HG02610 (cell line): Measurements from ENCODE around the gene TADA2A.
"Not testable (repeated sequence)": the region's sequence is repeated elsewhere in the genome, so short reads cannot be mapped to it uniquely, and the experiment has no call there.

Source experiments
- ATAC-seq: cut with Tn5 transposase; IDR thresholded peaks from one replicate; pipeline ENCODE4 v1.9.1; 2021; ENCODE audit warnings: mild to moderate bottlenecking, moderate library complexity; ENCODE audit not compliant: unreplicated experiment

Gene TADA2A

DNA sequence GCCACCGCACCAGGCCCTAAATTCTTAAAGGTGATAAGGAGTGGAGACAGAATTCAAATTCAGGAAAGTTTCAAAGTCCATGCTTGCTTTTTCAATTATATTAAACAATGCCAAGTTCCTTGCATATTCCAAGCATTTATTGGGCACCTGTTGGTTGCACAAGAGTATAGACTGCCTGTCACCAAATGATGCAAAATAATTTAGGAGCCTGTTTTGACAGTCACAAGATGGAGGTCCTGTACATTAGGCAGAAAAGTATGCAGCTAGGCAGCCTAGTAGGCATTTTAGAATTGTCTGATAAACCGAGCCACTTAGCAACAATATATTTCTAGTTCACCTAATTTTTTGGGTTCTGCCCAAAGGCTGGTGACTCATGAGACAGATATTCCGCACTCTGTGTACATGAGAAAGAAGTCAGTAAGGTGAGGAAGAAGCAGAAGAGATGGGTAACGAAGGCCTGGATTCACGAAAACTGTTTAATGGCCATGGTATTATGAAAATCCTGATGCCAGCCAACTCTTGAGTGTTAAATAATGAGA is 7.4 kb upstream of the TADA2A start:
- no peak for ATAC-seq

DNA sequence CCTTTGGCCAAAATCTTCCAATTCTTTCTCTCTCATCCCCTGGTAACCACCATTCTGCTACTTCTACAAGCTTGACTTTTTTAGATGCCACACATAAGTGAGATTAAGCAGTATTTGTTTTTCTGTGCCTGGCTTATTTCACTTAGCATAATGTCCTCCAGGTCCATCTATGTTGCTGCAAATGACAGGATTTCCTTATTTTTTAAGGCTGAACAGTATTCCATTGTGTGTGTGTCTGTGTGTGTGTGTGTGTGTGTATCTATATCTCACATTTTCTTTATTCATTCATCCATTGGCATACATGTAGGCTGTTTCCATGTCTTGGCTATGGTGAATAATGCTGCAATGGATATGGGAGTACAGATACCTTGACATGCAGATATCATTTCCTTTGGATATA is 6.2 kb upstream of the TADA2A start:
- no peak for ATAC-seq

DNA sequence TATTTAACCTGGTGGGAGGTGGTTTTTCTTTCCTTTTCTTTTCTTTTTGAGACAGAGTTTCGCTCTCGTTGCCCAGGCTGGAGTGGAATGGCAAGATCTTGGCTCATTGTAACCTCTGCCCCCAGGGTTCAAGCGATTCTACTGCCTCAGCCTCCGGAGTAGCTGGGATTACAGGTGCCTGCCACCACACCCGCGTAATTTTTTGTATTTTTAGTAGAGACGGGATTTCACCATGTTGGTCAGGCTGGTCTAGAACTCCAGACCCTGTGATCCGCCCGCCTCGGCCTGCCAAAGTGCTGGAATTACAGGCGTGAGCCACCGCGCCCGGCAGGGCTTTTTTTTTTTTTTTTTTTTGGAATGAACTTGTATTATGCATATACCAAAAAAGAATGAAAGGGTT is 1.2 kb upstream of the TADA2A start:
- ATAC-seq, result not testable (repeated sequence)

DNA sequence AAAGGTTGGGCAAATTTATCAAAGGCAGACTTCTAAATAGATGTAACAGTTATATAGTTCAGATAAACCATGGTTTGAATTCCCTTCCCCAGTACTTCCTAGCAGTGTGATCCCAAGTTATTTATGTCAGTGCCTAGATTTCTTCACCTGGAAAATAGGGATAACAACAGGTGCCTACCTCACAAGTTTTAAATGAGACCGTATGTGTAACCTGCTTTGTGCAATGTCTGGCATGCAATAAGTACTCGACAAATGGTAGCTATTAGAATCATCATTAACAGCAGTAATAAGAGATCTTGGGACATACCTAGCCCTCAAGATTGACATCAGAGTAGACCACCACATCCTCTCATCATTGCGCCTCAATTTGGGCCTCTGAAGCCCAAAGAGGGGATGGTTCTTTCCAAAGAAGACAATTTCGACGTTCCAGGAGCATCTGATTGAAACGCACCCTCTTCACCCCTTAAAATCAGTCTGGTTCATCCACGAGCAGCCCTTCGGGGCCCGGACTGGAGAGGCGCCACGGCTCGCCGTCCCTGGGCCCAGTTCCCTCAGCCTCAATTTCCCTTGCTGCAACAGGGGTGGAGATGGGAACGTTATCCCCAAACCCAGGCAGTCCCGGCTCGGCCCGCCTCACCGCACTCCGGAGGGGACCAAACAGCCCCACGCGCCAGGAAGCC is 591 bp upstream of the TADA2A start:
- ATAC-seq, result peak; percentile 21

DNA sequence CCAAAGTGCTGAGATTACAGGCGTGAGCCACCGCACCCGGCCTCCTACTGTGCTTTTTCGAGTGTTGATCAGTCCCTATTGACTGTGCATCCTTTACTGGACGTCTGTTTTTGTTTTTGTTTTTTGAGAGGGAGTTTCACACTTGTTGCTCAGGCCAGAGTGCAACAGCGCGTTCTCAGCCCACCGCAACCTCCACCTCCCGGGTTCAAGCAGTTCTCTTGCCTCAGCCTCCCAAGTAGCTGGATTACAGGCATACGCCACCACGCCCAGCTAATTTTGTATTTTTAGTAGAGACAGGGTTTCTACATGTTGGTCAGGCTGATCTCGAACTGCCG is 1.4 kb downstream of the TADA2A start:
- ATAC-seq, result not testable (repeated sequence)

DNA sequence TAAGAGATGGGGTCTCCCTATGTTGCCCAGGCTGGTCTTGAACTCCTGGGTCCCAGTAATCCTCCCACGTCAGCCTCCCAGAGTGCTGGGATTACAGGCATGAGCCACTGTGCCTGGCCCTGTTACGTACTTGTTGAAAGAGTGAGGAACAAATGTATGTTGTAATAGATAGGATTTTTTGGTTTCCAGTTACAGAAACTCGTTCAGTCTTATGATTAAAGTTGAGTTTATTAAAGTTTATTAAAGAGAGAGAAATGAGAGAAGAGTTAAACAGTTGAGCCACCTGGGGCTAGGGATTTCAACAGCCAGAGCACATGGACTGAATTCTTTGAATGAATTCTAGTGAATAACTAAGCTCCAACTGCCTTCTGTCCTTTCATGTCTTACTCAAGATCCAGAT is 3.7 kb downstream of the TADA2A start:
- no peak for ATAC-seq

DNA sequence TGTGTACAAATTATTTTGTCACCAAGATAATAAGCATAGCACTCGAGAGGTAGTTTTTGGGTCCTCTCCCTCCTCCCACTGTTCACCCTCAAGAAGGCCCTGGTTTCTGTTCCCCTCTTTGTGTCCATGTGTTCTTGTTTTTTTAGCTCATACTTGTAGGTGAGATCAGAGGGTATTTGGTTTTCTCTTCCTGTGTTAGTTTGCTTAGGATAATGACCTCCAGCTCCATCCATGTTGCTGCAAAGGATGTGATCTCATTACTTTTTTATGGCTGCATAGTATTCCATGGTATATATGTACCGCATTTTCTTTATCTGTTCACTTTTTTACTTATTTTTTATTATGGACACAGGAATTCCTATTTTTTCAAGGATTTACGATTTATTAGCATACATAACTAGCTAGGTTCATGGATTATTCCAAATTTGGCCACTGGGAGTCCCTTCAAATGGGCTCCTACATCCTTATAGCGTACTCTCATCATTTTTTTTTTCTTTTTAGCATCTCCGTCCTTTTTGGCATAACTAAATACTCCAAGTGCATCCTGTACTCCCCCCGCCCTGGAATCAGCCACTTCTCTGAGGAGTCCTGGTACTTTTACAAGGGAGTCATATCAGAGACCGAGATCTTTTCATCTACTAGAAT is 7.3 kb downstream of the TADA2A start:
- ATAC-seq, result no peak

DNA sequence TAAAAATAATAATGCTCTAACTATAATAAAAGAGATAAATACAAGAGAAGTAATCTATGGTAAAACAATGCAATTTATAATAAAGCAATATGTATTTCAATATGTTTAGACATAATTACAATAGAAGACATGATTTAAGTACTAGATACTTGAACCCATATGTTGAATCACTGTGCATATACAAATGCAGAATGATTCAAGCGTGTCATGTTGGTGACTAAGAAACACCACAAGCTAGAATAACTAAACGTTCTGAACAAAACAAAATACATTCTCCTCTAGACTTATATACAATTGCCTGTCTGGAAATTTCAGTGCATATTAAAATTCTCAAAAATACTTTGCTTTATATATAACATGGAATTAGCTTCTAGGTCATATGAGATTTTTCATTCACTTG is 11.2 kb downstream of the TADA2A start:
- no peak for ATAC-seq

DNA sequence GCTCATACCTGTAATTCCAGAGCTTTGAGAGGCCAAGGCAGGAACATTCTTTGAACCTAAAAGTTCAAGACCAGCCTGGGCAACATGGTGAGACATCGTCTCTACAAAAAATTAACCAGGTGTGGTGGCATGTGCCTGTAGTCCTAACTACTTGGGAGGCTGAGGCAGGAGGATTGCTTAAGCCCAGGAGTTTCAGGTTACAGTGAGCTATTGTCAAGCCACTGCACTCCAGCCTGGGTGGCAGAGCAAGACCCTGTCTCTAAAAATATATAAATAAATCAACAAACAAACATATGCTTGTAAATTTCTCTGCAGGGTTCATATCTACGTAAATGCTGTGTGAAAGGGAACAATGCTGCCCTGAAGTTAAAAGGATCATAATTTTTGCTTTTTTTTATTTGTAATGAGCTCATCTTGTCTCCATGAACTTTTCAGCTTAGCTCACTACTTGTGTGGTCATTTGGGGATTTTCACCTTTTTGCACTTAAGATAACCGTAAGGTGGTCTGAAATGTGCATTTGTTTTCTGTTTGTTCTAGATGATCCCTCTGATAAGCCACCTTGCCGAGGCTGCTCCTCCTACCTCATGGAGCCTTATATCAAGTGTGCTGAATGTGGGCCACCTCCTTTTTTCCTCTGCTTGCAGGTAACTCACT is 16.4 kb downstream of the TADA2A start:
- no peak for ATAC-seq

DNA sequence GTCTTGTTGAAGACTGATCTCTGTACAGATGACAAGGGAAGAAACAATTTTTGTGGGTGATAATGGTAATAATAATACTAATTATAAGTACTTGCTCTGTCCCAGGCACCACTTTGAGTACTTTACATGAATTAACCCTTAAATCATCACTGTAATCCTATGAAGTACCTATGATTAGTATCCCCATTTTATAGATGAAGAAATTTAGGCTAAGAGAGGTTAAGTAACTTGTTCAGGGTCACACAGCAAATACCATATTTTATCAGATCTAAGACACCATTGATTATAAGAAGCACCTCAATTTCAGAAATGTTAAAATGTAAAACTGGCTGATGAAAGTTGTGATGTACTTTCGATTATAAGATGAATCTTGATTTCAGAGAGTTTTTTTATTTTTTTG is 18.6 kb downstream of the TADA2A start:
- no peak for ATAC-seq

DNA sequence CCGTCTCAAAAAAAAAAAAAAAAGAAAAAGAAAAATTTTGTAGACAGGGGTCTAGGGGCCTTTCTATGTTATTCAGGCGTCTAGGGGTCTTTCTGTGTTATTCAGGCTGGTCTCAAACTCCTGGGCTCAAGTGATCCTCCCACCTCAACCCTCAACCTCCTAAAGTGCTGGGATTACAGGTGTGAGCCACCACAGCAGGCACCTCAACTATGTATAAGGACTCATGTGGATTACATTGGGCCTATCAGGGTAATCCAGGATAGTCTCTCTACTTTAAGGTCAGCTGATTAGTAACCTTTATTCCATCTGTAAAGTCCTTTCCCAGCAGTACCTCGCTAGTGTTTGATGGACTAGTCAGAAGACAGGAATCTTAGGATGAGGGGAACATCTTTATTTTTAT is 22.4 kb downstream of the TADA2A start:
- ATAC-seq, result no peak

DNA sequence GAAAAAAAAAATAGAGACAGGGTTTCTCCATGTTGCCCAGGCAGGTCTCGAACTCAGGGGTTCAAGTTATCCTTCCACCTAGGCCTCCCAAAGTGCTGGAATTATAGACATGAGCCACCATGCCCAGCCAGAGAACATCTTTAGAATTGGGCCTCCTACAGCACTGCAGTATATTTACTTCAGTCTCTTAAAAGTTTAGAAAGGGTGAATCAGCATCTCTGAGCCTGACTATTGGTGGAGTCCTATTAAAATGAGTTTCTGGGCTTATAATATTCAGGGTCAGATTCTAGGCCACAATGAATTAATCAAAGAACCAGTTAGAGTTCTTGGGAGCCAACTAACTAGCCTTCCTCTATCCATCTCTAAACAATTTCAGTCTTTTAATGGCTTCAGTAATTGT is 22.8 kb downstream of the TADA2A start:
- no peak for ATAC-seq

DNA sequence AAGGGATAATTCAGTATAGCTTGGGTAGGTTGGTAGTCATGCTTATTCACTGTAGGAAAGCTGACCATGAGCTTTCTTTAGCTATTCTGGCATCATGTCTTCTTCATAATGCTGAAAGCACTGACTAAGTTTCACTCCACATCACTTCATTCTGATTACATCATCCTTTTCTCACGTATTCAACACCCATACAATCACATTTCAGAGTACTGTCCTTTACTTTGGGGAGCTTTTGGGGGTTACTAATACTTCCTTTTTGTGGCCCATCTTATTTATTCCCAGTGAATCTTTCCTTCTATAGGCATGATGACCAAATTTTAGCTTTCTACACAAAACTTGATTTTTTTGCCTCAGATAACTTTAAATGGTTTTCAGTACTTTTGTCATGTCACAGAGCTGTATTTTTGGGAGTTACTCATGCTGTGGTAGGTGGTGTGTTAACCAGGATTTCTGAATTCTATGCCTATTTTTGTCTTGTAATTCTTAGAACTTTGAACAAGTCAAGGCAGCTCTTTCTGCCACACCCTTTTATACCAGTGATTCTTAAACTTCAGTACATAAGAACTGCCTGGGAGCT is 23.5 kb downstream of the TADA2A start:
- ATAC-seq, result no peak

DNA sequence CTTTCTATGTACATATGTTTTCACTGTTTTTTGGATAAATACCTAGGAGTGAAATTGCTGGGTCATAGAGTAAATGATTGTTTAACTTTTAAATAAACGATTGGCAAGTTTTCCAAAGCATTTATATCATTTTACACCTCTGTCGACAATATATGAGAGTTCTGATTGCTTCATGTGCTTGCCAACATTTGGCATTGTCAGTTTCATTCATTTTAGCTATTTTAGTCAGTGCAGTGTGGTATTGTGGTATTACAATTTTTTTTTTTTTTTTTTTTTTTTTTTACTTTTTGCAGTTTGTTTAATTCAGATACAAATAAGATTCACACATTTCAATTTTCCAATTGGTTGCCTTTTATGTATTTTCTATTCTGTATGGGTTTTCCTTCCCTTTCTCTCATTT is 26.0 kb downstream of the TADA2A start:
- no peak for ATAC-seq

DNA sequence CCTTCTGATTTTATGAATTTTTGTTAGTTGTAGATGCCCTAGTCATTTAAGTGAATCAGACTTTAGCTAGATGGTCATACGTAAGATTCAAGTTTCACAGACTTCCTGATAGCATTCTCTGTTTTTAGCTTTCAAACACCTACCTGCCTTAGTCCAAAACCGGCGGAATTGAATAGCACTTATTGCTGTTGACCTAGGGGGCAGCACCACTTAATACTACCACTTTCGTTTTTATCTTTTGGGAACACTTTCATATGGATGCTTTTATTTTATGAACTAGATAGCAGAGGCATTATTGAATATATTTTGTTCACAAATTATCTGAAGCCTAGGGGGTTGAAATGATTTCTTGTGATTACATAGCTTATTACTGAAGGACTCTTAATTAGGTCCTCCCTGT is 31.5 kb downstream of the TADA2A start:
- no peak for ATAC-seq

DNA sequence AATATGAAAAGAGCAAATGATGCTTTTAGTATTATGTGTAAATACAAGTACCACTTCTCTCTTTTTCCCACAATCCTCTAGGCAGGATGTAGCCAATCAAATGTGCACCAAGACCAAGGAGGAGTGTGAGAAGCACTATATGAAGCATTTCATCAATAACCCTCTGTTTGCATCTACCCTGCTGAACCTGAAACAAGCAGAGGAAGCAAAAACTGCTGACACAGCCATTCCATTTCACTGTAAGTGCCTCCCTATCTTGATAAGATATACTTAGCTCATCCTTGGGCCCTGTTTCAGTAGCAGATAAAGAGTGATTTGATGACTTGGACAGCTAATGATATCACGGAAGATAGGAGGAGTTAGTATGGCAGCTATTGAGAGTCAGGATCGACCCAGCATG is 33.7 kb downstream of the TADA2A start:
- ATAC-seq, result no peak

DNA sequence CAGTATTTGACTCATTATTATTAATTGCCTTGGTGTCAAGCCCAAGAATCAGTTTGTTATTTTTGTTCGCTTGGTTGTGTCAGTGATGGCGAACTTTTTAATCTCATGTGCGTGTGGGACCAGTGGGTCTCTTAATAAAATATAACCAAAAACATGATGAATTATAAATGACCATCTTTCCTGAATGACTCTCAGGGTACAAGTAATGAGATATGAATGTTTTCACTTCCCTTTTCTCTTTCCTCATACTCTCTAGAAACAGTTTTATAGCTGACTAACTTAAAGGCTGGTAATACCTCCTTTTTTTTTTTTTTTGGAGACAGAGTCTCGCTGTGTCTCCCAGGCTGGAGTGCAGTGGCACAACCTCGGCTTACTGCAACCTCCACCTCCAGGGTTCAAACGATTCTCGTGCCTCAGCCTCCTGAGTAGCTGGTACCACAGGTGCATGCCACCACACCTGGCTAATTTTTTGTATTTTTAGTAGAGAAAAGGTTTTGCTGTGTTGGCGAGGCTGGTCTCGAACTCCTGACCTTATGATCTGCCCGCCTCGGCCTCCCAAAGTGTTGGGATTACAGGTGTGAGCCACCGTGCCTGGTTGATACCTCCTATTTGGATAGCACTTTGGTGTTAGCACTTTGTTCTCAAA is 34.8 kb downstream of the TADA2A start:
- not testable (repeated sequence) for ATAC-seq

DNA sequence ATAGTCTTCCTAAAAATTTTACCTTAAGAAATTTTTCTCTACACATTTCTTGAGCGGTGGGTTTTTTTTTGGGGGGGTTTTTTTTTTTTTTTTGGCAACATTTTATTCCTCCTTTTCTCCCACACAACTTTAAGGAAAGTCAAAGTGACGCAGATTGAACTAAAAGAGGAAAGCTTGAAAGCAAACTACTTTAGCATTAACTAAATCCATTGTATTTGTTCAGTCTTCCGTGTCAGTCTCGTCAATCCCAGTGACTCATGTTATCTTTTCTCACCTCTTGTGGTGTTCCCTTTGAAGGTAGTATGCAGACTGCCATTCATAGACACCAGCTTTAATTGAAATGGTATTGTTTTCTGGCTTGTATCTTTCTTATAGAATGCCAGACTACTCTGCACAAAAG is 39.3 kb downstream of the TADA2A start:
- no peak for ATAC-seq

DNA sequence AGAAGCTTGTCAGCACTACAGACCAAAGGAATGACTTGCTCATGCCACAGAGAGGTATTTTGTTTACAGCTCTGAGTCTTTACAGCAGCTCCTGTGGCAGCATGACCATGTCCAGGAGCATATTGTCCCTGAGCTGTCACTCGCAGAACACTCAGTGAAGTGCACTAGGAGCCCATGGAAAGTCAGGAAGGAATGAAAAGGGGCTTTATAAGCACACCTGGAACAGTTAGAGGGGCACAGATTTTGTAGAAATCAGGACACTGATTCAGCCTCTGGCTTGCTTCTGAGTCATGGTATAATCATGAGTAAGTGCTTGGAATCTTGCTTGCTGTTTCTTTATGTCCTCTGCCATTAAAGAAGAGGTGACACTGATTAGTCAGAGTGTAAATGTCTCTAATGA is 41.0 kb downstream of the TADA2A start:
- no peak for ATAC-seq

DNA sequence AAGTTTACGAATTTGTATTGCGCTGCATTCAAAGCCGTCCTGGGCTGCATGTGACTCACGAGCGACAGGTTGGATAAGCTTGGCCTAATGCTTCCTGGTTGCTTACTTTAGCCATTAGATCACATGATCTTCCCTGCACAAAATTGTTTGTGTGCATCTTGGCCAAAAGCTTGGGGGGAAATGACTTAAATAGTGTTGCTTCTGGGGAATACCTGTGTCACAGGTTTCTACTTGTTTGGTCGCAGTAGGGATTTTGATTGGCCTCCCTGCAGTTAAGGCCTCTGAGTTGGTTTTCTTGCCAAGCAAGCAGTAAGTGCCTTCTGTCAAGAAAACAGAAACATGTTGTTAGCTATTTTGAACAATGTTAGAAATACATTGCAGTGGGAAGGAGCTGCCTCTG is 43.4 kb downstream of the TADA2A start:
- ATAC-seq, result no peak

DNA sequence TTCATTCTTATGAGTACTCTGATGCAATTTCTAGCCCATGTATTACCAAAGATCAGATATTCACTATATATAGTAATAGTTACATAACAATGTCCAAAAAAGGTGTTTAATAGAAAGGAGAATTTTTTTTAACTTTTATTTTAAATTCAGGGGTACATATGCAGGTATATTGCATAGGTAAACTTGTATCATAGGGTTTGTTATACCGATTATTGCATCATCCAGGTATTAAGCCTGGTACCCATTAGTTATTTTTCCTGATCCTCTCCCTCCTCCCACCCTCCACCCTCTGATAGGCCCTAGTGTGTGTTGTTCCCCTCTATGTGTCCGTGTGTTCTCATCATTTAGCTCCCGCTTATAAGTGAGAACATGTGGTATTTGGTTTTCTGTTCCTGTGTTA is 51.1 kb downstream of the TADA2A start:
- not testable (repeated sequence) for ATAC-seq
